A172 (cell line): ENCODE measurements around the gene SH3RF3. TPM values are rescaled to one million over a fixed set of nuclear protein-coding genes. Genes with fewer than 3 reads are reported as not detected.
A peak's percentile ranks its signal among the peaks of the same experiment; 100 is the strongest.

ENCODE experiments used
- DNase-seq: peaks from one replicate; pipeline ENCODE4 v3.0.0-alpha.2; 2015; ENCODE audit warnings: low spot score
- total RNA-seq: library from RNA; depleted of rRNA; stranded (reverse); fragments of >200 nt; shearing (Covaris generic); gene quantifications from 2 replicates; pipeline ENCODE4 v1.2.3, GENCODE V29; 2014

Gene SH3RF3
- total RNA-seq, 1 experiment from 2014 or later, result 3.6 TPM

DNA sequence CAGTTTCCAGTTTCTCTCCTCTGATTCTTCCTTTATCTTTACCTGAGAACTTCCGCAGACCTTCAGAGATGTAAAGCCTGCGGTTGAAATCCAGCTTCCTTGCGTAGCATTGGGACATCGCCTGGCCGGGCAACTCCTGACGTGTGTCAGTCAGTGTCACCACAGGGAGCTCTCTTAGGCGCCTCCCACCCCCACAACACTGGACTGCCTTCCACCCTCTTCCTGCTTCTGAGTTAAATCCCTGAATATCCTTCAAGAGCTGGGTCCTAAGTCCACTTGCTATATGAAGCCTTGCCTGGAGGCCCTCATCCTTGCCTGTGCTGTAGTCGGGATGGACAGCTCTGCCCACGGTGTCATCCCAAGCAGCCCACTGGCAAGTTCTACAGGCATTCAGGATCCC, 305.3 kb downstream of the SH3RF3 start:
- no peak for DNase-seq

DNA sequence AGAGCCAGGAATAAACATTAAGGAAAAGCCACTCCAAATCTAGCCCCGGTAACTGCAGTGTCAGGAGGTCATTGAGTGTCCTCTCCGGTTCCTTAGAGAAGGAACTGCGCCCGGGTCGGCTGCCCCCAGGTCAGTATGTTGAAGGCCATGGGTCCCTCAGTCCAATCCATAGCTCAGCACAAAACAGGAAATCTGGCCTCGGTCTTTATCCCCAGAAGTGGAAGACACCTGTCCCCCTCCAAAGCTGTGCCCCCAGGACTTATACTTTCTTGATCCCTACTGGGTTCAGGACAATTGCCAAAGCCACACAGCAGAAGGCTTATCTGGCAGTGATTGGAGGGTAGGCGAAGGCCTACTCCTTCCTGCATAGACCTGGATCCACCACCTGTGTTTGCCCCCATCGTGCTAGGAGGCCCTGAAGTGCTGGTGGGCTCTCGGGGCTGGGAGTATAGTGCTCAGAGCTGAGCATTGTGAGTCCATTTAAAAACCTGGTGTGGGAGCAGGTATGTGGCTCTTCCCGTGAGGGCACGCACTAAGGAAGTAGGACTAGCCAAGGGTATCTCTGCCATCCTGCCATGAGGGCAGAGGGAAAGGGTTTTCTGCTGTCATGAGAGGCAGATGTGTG, 306.2 kb downstream of the SH3RF3 start:
- DNase-seq, result no peak

- DNase-seq, result no peak
Measured at GRCh38 chr2:109435901-109436598, 307.0 kb downstream of the SH3RF3 start.

DNA sequence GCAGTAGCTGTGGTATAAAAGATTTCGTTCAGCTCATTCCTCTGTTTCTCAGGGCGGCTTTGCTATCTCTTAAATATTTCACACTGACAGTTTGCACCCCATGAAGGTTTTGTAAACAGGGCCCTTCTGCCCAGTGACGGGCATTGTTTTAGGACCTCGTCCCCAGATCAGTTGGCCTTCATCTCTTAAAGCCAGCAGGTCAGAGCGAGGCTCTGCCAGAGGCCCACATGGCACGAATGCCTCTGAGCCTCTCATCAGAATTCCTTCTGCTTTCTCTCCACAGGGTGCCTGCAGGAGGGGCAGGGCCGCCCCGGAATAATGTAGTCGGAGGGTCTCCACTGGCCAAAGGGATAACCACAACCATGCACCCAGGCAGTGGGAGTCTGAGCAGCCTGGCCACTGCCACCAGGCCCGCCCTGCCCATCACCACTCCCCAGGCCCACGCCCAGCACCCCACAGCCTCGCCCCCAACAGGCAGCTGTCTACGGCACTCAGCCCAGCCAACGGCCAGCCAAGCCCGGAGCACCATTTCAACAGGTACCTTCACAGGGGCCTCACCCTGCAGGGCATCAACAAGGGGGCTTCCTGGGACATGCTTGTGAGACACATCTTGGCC, 307.7 kb downstream of the SH3RF3 start:
- no peak for DNase-seq

GRCh38 chr2:109437325-109438090, 308.5 kb downstream of the SH3RF3 start:
- DNase-seq, result no peak

GRCh38 chr2:109438146-109438545, 309.1 kb downstream of the SH3RF3 start:
- DNase-seq, result no peak

- DNase-seq, result peak; percentile 69
Measured at GRCh38 chr2:109438773-109439389, 309.9 kb downstream of the SH3RF3 start.

DNA sequence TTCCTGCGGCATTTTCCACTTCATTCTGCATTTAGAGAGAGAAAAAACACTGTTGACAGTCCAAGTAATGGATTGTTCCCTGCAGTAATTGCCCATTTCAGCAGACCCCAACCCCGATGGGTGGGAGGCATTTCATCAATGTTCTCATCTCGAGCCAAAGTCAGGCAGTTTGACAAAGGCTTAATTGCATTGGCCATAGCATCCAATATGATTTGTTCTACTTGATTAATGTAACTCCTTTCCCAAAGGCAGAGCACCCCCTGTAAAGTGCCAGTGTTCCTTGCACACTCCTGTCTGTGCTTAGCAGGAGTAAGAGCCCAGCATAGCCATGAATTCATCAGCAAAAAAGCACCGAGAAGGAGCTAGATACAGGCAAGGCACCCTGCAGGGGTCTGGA, 310.4 kb downstream of the SH3RF3 start:
- DNase-seq, result no peak

DNA sequence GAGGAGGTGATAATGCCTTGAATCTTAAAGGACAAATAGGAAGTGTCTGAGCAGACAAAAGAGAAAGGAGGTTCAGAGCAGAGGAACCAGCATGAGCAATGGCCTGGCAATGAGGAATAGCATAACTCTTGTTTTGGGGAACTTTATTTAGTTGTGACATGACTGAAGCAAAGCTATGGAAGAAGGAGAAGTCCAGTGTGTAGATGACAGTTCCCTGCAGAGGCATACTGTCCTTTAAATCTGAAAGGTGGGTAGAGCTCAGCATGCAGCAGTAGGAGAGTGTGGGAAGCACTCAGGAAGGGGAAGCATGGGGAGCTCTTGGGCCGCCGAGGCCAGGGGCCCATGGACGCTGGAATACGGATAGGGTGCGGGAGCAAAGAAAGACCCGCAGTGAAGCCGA, 311.0 kb downstream of the SH3RF3 start:
- DNase-seq, result no peak

DNA sequence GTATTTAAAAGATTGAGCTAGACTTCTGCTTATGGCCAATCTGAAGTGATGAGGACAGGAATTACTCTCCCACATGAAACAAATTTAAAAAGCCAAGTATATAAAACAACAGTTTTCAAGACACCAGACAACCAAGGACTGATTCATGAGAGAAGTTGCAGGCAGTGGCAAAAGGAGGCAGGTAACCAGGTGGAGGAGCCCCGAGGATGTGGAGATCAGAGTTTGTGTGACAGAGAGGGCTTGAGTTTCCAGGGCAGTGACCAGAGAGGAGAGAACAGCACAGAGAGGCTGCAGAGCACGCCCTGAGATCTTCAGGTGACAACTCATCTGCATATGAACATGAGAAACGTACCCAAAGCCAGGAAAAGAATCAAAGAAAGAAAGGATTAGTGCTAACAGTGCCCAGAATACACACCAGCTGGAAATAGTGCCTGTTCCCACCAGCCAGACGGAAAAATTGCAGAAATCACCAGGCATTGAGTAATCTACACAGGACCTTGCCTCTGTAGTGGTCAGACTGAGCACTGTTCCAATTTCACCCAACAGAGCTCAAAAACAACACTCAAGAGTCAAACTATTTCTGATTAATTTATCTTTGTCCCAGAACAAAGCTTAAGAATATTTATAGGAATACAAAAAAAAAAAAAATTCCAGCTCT, 311.6 kb downstream of the SH3RF3 start:
- DNase-seq, result no peak

DNA sequence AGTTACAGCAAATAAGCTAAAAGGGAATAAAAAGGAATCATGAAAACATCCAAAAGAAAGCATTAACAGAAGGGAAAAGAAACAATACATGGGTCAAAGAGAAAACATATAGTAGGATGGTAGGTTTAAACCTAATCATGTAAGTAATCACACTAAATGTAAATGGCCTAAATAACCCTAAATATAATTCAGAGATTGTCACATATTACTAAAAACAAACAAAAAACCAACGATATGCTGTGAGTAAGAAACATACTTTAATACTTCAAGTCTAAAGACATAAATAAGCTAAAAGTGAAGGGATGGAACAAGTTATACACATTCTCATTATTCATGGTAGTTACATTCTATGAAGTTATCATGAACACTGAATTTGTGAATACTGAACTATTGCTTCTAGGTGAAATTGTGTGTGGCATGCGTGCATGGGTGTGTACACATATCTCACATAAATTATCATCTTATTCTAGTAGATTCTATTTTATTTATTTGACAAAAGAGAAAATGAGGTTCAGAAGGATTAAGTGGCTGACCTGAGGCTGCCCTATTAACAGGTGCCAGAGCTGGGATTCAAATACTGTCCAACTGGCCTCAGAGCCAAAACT, 313.8 kb downstream of the SH3RF3 start:
- no peak for DNase-seq

DNA sequence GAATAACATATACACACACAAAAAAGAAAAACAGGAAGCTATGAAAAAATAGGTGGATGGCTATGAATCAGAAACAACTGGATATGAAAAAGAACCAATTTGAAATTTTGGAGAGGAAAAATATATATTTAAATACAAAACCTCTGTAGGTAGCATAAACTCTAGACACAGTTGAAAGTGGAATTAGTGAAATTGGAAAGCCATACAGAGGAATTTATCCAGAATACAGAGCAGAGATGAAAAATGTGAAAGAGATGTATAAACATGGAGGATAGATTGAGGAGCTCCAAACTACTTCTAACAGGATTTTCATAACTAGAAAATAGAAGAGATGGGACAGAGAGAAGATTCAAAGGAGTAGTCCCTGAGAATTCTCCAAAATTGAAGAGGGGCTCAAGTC, 315.9 kb downstream of the SH3RF3 start:
- DNase-seq, result no peak

DNA sequence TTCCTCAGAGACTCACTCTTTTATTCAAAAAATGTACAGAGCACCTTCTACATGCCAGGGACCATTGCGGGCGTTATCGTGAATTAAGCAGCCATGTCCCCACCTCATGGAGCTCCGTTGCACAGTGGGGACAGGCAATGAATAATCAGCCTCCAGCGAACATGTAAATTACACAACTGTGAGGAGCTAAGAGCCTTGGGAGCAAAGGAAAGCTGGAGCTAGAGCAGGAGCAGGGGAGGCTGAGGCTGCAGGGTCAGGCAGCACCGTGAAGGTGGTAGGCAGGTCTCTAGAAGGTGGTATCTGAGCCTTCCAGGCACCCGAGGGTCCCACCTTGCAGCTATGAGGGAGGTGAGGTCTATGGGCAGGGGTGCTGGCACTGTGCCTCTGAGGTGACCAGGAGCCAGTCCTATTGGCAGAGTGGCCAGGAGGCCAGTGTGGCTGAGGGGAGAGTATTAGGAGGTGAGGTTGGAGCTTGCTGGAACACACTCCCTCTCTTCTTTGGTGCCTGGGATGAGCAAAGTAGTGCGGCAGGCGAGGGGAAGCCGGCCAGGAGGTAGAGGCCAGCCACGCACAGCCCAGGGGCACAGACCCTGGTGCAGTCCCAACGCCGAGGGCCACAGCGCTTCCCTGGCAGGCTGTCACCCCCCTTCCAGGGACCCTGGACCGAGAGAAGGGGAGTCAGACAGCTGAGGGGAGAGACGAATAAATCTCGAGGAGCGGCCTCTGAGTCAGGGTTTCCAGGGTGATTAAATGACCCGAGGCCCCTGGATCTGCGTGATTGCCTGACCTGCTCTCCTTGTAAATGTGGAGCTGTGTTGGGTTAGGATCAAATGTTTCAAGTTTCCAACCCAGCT, 317.5 kb downstream of the SH3RF3 start:
- peak; percentile 38 for DNase-seq

DNA sequence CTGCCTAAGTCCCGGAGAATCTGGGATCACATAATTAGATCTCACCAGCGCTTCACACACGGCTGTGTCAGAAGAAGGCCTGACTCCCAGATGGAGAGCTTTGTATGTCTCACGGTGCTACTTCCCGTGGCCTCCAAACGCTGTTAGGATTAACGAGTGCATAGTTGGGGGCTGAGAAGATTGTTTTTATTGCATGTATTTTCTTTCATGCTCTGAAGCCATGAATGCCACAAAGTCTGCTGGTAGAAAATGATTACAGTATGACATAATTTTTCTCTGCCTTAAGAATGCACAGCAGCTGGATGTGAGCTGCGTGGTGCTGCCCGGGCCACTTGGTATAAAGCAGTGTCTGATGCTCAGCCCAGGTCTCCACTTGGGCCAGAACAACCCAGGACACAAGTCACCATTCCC, 318.3 kb downstream of the SH3RF3 start:
- DNase-seq, result peak; percentile 84

GRCh38 chr2:109447776-109448175, 318.8 kb downstream of the SH3RF3 start:
- no peak for DNase-seq

- DNase-seq, result no peak
Measured at GRCh38 chr2:109448207-109448606, 319.2 kb downstream of the SH3RF3 start.

DNA sequence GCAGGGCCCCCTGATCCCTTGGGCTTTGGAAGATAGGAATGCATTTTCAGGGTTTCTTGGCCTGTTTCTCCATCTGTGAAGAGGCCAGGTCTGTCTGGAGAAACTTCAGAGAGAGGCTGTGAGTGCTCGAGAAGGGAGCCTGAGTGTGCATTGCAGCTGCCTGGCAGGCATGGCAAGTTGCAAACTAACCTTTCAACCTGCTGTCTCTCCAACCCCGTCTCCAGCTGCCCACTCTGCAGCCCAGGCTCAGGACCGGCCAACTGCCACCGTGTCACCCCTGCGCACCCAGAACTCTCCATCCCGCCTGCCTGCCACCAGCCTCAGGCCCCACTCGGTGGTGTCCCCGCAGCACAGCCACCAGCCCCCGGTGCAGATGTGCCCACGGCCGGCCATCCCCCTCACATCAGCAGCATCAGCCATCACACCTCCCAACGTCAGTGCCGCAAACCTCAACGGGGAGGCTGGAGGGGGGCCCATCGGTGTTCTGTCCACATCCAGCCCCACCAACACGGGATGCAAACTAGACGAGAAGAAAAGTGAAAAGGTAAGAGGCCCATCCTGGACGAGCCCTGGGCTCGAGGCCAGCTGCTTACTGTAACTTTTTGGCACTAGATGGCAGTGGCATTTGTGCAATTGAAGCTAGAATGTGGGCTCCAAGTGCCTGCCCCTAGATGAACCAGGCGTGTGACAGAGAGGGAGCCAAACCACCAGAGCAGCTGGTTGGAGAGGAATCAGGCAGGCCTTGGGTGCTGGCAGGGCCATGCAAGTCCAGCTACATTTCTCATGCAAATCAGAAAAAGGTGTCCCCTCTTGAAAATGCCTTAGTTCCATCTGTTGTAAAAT, 320.2 kb downstream of the SH3RF3 start:
- peak; percentile 57 for DNase-seq

- DNase-seq, result no peak
Measured at GRCh38 chr2:109450574-109451273, 321.7 kb downstream of the SH3RF3 start.

DNA sequence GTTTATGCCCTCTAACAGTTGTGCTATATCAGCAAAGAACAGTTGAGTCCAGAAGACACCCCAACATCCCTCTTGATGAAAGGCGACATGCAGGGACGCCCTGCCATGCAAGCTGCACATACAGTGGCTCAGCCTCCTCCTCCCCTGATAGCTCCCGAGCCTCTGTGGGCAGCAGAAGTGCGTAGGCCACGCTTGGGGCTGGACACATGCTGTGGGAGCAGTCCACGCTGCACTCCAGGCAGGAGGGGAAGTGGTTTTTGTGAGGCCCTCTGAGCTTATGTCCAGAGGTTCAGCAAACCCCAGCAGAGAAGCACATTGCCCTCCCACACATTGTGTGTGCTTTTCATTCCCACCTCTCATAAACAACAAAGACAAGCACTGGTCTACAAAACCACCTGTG, 322.7 kb downstream of the SH3RF3 start:
- no peak for DNase-seq
